Stimulated activated CD4-positive, alpha-beta T cell treated with anti-CD3 and anti-CD28 coated beads, Interleukin-4, amount 100 ng/mL, for 48 hours (primary cell): ENCODE results near the gene GASK1A.
"Not testable (repeated sequence)": the region's sequence is repeated elsewhere in the genome, so short reads cannot be mapped to it uniquely, and the experiment has no call there.

ENCODE experiments used
- DNase-seq, 2 donors: peaks; one replicate each; pipeline ENCODE4 v3.0.0-alpha.2; 2020; ENCODE audit warnings: low read depth in 2 of 2

Gene GASK1A

GRCh38 chr3:43031485-43031884 lies 52.4 kb downstream of the GASK1A start:
- no peak for DNase-seq

GRCh38 chr3:43031889-43032545 lies 52.9 kb downstream of the GASK1A start:
- no peak for DNase-seq

DNA sequence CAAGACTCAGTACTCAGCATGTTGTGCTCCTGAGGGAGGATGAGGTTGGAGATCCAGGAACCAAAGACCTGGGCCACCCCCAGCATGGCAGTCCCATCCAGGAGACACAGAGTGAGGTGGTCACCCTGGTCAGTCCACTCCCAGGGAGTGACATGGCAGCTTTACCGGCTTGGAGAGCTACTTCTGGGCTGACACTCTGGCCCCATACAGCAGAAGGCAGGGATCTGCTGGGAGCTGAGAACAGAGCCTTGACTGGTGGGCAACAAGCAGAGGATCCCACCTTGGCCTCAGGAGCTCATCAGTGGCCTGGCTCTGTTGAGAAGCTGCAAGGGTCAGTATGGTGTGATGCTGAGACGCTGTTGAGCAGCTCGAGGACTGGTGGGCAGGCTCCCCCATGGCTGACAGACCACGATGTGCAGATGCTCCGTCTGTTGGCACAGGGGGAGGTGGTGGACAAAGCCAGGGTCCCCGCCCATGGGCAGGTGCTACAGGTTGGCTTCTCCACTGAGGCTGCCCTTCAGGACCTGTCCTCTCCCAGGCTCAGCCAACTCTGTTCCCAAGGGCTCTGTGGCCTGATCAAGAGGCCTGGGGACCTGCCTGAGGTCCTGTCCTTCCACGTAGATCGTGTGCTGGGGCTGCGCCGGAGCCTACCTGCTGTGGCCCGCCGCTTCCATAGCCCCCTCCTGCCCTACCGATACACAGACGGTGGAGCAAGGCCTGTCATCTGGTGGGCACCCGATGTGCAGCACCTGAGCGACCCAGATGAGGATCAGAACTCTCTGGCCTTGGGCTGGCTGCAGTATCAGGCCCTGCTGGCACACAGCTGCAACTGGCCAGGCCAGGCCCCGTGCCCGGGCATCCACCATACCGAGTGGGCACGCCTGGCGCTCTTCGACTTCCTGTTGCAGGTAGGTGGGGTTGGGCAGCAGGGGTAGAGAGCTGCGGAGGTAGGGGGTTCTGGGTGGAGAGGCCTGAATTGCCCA lies 53.8 kb downstream of the GASK1A start:
- no peak for DNase-seq

GRCh38 chr3:43034200-43034599 lies 55.1 kb downstream of the GASK1A start:
- DNase-seq, result no peak

DNA sequence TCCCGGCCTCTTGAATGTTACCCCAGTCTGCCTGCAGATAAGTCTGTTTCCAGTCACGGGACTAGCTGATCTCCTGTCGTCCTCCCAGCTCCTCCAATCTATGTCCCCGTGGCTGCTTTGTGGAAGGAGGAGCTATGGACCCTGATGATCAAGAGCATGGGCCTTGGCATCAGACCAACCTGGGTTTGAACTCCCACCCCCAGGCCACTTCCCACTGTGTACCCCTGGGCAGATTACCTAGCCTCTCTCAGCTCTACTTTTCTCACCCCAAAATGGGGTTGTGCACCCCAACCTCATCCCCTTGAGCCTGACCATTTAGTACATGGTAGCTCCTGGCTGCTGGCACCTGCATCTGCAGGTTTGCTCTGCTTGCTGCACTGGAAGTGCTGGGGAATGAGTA lies 55.8 kb downstream of the GASK1A start:
- no peak for DNase-seq

- no peak for DNase-seq
Measured at GRCh38 chr3:43035801-43036365, 56.8 kb downstream of the GASK1A start.

DNA sequence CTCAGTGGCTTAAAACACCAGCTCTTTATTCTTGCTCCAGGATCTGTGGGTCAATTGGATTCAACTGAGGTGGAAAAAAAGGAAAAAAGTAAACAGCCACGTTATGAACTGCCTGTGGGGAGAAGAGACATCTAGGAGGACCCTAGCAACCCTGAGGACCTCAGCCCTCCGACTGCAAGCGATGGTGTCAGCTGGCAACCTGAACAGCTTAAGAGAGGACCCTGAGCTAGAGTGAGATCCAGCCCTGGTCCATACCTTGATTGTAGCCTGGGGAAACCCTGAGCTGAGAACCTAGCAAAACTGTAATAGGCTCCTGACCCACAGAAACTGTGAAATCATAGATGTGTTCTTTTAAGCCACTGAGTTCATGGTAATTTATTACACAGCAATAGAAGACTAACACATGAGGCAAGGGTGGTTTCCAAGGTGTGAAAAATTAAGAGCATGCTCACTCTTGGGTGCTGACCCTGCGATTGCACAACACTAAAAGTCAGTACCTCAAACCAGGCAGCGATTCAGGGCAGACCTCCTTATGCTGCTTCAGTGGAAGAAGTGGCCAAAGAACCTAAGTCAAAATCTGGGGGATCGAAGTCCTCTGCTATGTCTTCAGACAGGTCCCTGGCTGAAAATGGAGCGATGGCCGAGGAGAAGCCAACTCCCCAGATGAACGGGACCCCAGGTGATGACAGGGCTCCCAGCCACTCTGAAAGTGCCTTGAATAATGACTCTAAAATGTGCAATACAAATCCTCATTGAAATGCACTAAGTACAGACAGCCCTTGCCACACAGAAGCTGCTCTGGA lies 57.7 kb downstream of the GASK1A start:
- no peak for DNase-seq

- no peak for DNase-seq
Measured at GRCh38 chr3:43038010-43038409, 58.9 kb downstream of the GASK1A start.

DNA sequence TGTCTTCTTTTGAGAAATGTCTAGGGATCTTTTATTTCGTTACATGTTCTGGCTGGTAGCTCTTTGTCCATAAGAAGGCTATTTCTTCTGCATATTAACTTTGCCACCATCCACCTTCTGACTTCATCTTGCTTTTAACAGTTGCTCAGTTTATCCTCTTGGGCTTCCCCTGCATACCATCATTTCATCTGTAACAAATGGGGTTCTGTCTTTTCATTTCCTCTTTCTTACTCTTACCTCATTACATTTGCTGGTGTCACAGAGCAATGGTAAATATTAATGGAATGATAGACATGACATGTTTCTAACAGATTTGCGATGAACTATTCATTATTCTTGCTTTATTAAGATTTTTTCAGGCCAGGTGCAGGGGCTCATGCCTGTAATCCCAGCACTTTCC lies 62.4 kb downstream of the GASK1A start:
- DNase-seq, result no peak

- no peak for DNase-seq
Measured at GRCh38 chr3:43043071-43043766, 64.1 kb downstream of the GASK1A start.

- DNase-seq, result no peak
Measured at GRCh38 chr3:43043793-43044192, 64.7 kb downstream of the GASK1A start.

- DNase-seq, result not testable (repeated sequence)
Measured at GRCh38 chr3:43045079-43045478, 66.0 kb downstream of the GASK1A start.

- no peak for DNase-seq
Measured at GRCh38 chr3:43046583-43046982, 67.5 kb downstream of the GASK1A start.

DNA sequence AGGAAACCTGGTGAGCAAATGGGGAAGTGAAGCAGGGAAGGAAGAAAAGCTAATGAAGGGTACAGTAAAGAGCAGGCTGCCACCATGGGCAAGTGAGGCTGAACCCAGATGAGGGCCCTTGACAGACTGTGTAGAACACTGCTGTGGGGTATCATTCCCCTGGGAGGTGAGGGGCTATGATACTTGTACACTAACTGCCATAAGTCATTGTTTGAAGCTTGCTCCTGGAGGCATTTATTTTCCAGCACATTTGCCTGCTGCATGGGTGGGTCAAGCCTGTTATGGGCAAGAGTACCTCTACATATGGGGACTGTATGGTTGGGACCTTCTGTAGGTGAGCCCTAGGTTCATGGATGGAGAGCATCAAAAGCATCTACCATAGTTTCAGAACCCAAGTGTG lies 69.4 kb downstream of the GASK1A start:
- no peak for DNase-seq

DNA sequence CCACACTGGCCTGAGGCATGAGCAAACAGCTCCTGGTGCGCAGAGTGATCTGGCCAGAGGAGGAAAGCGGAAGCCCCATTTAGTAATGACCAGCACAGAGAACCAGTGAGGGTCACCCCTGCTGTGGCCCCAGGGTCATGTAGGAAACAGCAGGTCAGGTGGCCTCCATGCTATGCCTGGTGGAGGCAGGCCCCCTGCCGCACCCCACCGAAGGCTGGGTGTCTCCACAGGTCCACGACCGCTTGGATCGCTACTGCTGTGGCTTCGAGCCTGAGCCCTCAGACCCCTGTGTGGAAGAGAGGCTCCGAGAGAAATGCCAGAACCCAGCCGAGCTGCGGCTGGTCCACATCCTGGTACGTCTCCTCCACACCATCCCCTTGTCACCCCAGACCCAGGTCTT lies 74.2 kb downstream of the GASK1A start:
- no peak for DNase-seq

- no peak for DNase-seq
Measured at GRCh38 chr3:43054754-43055153, 75.6 kb downstream of the GASK1A start.

DNA sequence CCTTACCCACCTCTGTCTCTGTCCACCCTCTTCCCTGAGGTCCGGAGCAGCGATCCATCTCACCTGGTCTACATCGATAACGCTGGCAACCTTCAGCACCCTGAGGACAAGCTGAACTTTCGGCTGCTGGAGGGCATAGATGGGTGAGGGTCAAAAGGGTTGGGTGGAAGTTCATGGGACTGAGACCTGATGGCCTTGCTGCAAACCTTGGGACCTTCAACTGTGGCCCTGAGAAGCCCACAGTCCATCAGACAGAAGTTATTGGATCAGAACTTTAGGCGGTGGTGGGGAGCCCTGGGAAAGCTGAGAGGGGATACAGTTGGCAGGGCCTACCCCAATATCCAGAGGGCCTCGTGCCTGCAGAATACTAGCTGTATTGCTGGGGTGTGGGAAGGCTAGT lies 76.3 kb downstream of the GASK1A start:
- DNase-seq, result no peak

DNA sequence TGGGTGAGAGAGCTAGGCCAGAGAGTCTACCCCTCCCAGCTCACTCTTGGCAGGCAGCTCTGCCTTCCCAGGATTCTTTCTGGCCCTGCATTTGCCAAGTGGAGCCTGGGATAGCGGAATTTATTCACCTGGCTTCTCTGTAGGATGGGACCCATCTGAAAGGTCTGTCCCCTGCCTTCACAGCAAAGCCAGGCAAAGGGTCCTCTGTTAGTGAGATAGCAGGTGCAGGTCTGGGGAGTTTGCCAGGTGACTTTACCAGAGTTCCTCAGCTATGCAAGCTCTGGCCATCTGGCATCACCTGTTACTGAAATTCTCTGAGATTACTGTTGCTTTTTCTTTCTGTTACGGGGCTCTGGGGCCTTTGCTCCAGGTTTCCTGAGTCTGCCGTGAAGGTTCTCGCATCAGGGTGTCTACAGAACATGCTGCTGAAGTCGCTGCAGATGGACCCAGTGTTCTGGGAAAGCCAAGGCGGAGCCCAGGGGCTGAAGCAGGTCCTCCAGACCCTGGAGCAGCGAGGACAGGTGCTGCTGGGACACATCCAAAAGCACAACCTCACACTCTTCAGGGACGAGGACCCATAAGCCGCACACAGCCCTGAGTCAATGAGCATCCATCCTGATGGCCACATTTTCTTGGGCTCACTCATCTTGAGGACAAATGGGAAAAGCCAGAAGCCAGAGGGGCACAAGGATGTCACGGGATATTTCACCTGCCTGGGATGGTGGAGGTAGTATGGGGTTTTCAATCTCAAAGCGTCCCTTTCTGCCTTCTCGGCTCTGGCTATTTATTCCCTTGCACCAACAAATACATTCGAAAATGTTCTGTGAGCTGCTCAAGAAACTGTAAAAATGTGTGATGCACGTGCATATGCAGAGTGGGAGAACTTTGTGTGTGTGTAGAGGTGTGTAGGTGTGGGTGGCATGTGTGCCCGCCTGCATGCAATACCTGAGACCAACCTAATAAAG lies 77.0 kb downstream of the GASK1A start:
- no peak for DNase-seq

GRCh38 chr3:43059456-43059855 lies 80.3 kb downstream of the GASK1A start:
- no peak for DNase-seq
